T-helper 22 cell (primary cell): Measurements from ENCODE around the gene CABP7.

Experiments used
- DNase-seq: peaks from one replicate; pipeline ENCODE4 v3.0.0-alpha.2; 2020; ENCODE audit warnings: low read depth

CABP7 gene

GRCh38 chr22:29719899-29720645 is at the start of gene CABP7:
CABP7 (plus strand) TSS chr22:29720003; CDS start chr22:29720425, 422 bp downstream.
- no peak for DNase-seq

- no peak for DNase-seq
These were observed 49.2 kb upstream of the CABP7 start for GRCh38 chr22:29670626-29671025.

GRCh38 chr22:29673361-29674066 is 46.3 kb upstream of the CABP7 start:
- no peak for DNase-seq

- no peak for DNase-seq
These were observed 45.7 kb upstream of the CABP7 start for GRCh38 chr22:29674121-29674520.

- DNase-seq, result no peak
These were observed 40.5 kb upstream of the CABP7 start for GRCh38 chr22:29679316-29679715.

GRCh38 chr22:29683536-29683935 is 36.3 kb upstream of the CABP7 start:
- DNase-seq, result no peak

GRCh38 chr22:29684244-29684643 is 35.6 kb upstream of the CABP7 start:
- DNase-seq, result no peak

GRCh38 chr22:29689206-29689879 is 30.5 kb upstream of the CABP7 start:
- no peak for DNase-seq

- DNase-seq, result no peak
These were observed 30.0 kb upstream of the CABP7 start for GRCh38 chr22:29689880-29690213.

- no peak for DNase-seq
These were observed 29.3 kb upstream of the CABP7 start for GRCh38 chr22:29690476-29690875.

GRCh38 chr22:29691636-29692326 is 28.0 kb upstream of the CABP7 start:
- no peak for DNase-seq

GRCh38 chr22:29692327-29692640 is 27.5 kb upstream of the CABP7 start:
- DNase-seq, result no peak

- DNase-seq, result no peak
These were observed 26.6 kb upstream of the CABP7 start for GRCh38 chr22:29693161-29693560.

GRCh38 chr22:29693671-29694070 is 26.1 kb upstream of the CABP7 start:
- DNase-seq, result no peak

GRCh38 chr22:29695129-29695926 is 24.5 kb upstream of the CABP7 start:
- DNase-seq, result no peak

- no peak for DNase-seq
These were observed 21.8 kb upstream of the CABP7 start for GRCh38 chr22:29697853-29698598.

- DNase-seq, result no peak
These were observed 19.4 kb upstream of the CABP7 start for GRCh38 chr22:29700206-29700899.

- no peak for DNase-seq
These were observed 19.0 kb upstream of the CABP7 start for GRCh38 chr22:29700900-29701154.

GRCh38 chr22:29701155-29701999 is 18.4 kb upstream of the CABP7 start:
- no peak for DNase-seq
